K562 (cell line): ENCODE measurements around the gene ZNF556. TPM values are rescaled to one million over a fixed set of nuclear protein-coding genes. Genes with fewer than 3 reads are reported as not detected.
A peak's percentile ranks its signal among the peaks of the same experiment; 100 is the strongest.

Experiments used
- ARID1B ChIP-seq: fragments of 450-650 bp; IDR thresholded peaks from 2 replicates; pipeline ENCODE4 v1.6.1; 2016; ENCODE audit warnings: antibody characterized with exemption, mild to moderate bottlenecking, inconsistent platforms
- ATF6 ChIP-seq: sonication (generic); formaldehyde crosslinking; IDR thresholded peaks from 2 replicates; pipeline ENCODE4 v1.4.0; 2020; ENCODE audit warnings: mild to moderate bottlenecking, missing genetic modification reagents
- BCOR ChIP-seq: fragments of 450-650 bp; IDR thresholded peaks from 2 replicates; pipeline ENCODE4 v1.6.1; 2016
- DPF2 ChIP-seq: fragments of 450-650 bp; IDR thresholded peaks from 2 replicates; pipeline ENCODE4 v1.6.1; 2016
- FOXP4 ChIP-seq: sonication (generic); formaldehyde crosslinking; IDR thresholded peaks from 2 replicates; pipeline ENCODE4 v1.8.0; 2022; ENCODE audit warnings: mild to moderate bottlenecking, missing genetic modification reagents, borderline replicate concordance
- HDAC1 ChIP-seq, 2 experiments: fragments of 450-650 bp; IDR thresholded peaks; 2 replicates each; pipeline ENCODE4 v1.6.1; 2016 to 2017; ENCODE audit warnings: inconsistent platforms in 1 of 2, mild to moderate bottlenecking in 1 of 2, moderate library complexity in 1 of 2
- HMGN3 ChIP-seq: IDR thresholded peaks from 2 replicates; pipeline ENCODE4 v1.6.1; 2011; ENCODE audit warnings: borderline replicate concordance, low read depth, mild to moderate bottlenecking, mixed read lengths, low read length; ENCODE audit not compliant: insufficient read length; ENCODE audit errors: extremely low read depth
- IRF1 ChIP-seq: sonication (generic); formaldehyde crosslinking; IDR thresholded peaks from 2 replicates; pipeline ENCODE4 v1.8.0; 2022; ENCODE audit warnings: missing genetic modification reagents, mild to moderate bottlenecking, borderline replicate concordance
- KAT8 ChIP-seq: fragments of 450-650 bp; IDR thresholded peaks from 2 replicates; pipeline ENCODE4 v1.6.1; 2016; ENCODE audit warnings: low read depth, mild to moderate bottlenecking
- KLF1 ChIP-seq: fragments of 450-650 bp; IDR thresholded peaks from 2 replicates; pipeline ENCODE4 v1.6.1; 2016; ENCODE audit warnings: missing genetic modification characterization, missing compliant biosample characterization
- L3MBTL2 ChIP-seq: fragments of 450-650 bp; IDR thresholded peaks from 2 replicates; pipeline ENCODE4 v1.6.1; 2016; ENCODE audit warnings: mild to moderate bottlenecking, moderate library complexity
- NELFE ChIP-seq: IDR thresholded peaks from 2 replicates; pipeline ENCODE4 v1.6.1; 2011; ENCODE audit warnings: mild to moderate bottlenecking; ENCODE audit not compliant: insufficient read depth, insufficient read length
- PHF21A ChIP-seq: fragments of 450-650 bp; IDR thresholded peaks from 2 replicates; pipeline ENCODE4 v1.6.1; 2017; ENCODE audit warnings: low read depth, borderline replicate concordance
- RNF2 ChIP-seq: sonication (generic); IDR thresholded peaks from 2 replicates; pipeline ENCODE4 v1.6.1; 2016
- SRF ChIP-seq, 2 experiments: fragments of 250-450, 450-650 bp in 1 of 2; sonication (Bioruptor Pico) in 1 of 2; sonication (generic) in 1 of 2; formaldehyde crosslinking; IDR thresholded peaks; 2 replicates each; pipeline versions ENCODE4 v1.5.0 to v1.5.1; 2020 to 2022; ENCODE audit warnings: mild to moderate bottlenecking in 1 of 2, missing genetic modification reagents in 1 of 2
- TEAD2 ChIP-seq: fragments of 450-650 bp; IDR thresholded peaks from 2 replicates; pipeline ENCODE4 v1.6.1; 2016; ENCODE audit warnings: missing genetic modification characterization, control low read depth, missing compliant biosample characterization
- U2AF2 ChIP-seq: fragments of 200-400 bp; formaldehyde crosslinking; optimal IDR thresholded peaks from 2 replicates; pipeline ENCODE3; 2017; ENCODE audit warnings: low read depth, mild to moderate bottlenecking, low read length
- ZNF121 ChIP-seq: sonication (generic); formaldehyde crosslinking; conservative IDR thresholded peaks from 2 replicates; pipeline ENCODE4 v1.8.0; 2022; ENCODE audit warnings: missing genetic modification reagents
- ZNF184 ChIP-seq: sonication (generic); formaldehyde crosslinking; IDR thresholded peaks from 2 replicates; pipeline ENCODE4 v1.5.0; 2020; ENCODE audit warnings: missing genetic modification reagents
- ZNF24 ChIP-seq: fragments of 450-650 bp; IDR thresholded peaks from 2 replicates; pipeline ENCODE4 v1.6.1; 2016
- ZNF384 ChIP-seq: IDR thresholded peaks from 2 replicates; pipeline ENCODE4 v1.6.1; 2012; ENCODE audit warnings: low read depth, low read length, improper control_type of control experiment
- polyA plus RNA-seq, 8 experiments: library from polyadenylated mRNA; depleted of rRNA in 4 of 8; stranded (reverse) in 5 of 8; unstranded in 3 of 8; fragments of >200 nt; fragmentation: Nextera tagmentation in 2 of 8; fragmentation: Illumina TruSeq in 1 of 8; extraction: Ambion mirVana in 2 of 8; extraction: Trizol in 1 of 8; gene quantifications; 2 replicates each; pipeline versions ENCODE4 v1.2.1 to v1.2.3, GENCODE V29; 2011 to 2014; ENCODE audit warnings: inconsistent platforms in 1 of 8, missing spikeins in 1 of 8
- total RNA-seq, 7 experiments: library from RNA; depleted of rRNA in 6 of 7; stranded (reverse); fragments of >200 nt in 6 of 7; fragmentation: Illumina TruSeq in 2 of 7; extraction: Trizol in 2 of 7; gene quantifications; 2 replicates each; pipeline versions ENCODE4 v1.2.1 to v1.2.3, GENCODE V29; 2011 to 2021; ENCODE audit warnings: low replicate concordance in 1 of 7
- TF ChIP-seq, protein P1 (sequence below): fragments of 450-650 bp; IDR thresholded peaks from 2 replicates; pipeline ENCODE4 v1.6.1; 2017; ENCODE audit warnings: antibody characterized with exemption

The ZNF556 gene
- total and polyA plus RNA-seq, 9 of the 15 experiments (the other 6 are each of a cell fraction or from before 2014, with no cell fraction given) = 0.01 to 0.36 (median 0.10) TPM; not detected in 1

GRCh38 chr19:2900296-2901252 lies 33.4 kb downstream of the ZNF556 start, which contains the start of gene ZNF57 (continued):
- TF ChIP-seq FOXP4 (CRISPR knock-in tag) = peak; percentile 94
- TF ChIP-seq ZNF121 (CRISPR knock-in tag) = 0 out of 2 replicates have a peak, but pooled peaks have one; percentile 18
- no peak for TF ChIP-seq SRF (CRISPR knock-in tag; IDR thresholded peaks at IDR 0.05)
- TF ChIP-seq PHF21A = no peak
- TF ChIP-seq, protein P1, sequence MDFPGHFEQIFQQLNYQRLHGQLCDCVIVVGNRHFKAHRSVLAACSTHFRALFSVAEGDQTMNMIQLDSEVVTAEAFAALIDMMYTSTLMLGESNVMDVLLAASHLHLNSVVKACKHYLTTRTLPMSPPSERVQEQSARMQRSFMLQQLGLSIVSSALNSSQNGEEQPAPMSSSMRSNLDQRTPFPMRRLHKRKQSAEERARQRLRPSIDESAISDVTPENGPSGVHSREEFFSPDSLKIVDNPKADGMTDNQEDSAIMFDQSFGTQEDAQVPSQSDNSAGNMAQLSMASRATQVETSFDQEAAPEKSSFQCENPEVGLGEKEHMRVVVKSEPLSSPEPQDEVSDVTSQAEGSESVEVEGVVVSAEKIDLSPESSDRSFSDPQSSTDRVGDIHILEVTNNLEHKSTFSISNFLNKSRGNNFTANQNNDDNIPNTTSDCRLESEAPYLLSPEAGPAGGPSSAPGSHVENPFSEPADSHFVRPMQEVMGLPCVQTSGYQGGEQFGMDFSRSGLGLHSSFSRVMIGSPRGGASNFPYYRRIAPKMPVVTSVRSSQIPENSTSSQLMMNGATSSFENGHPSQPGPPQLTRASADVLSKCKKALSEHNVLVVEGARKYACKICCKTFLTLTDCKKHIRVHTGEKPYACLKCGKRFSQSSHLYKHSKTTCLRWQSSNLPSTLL = peak; percentile 96
- TF ChIP-seq ZNF384 = peak; percentile 81
- no peak for TF ChIP-seq ZNF24
- no peak for TF ChIP-seq KAT8
- peak; percentile 78 for TF ChIP-seq BCOR
- peak in 1 of 2 experiments; percentile 84; a peak in 2 of 4 replicates for TF ChIP-seq HDAC1 (IDR thresholded peaks at IDR 0.05)
- TF ChIP-seq HMGN3 = peak; percentile 60
- no peak for TF ChIP-seq NELFE
- no peak for TF ChIP-seq RNF2
- TF ChIP-seq ZNF184 (CRISPR knock-in tag) = no peak
- 0 out of 2 replicates have a peak, but pooled peaks have one; percentile 15 for TF ChIP-seq ARID1B
- TF ChIP-seq ATF6 (CRISPR knock-in tag) = 0 out of 2 replicates have a peak, but pooled peaks have one; percentile 24
- no peak for TF ChIP-seq TEAD2
- peak; percentile 88 for TF ChIP-seq L3MBTL2
- TF ChIP-seq U2AF2 = no peak
- TF ChIP-seq DPF2 = peak; percentile 42; the same call in 1 of the 2 replicates
- TF ChIP-seq IRF1 (CRISPR knock-in tag) = peak; percentile 86; the same call in 1 of the 2 replicates
- TF ChIP-seq KLF1 = peak; percentile 44
